ENCODE data around the gene SSU72.
A peak's percentile ranks its signal among the peaks of the same experiment; 100 is the strongest.
"Not testable (repeated sequence)": the region's sequence is repeated elsewhere in the genome, so short reads cannot be mapped to it uniquely, and the experiment has no call there.

SSU72 gene

GRCh38 chr1:1598051-1598719 is 23.5 kb upstream of the SSU72 start:
- H3K27ac ChIP-seq = no peak overlapping the region
- ChIA-PET POLR2A (ENCODE audit: low non-redundant PET) (interaction anchor here (0.5 kb wide), 1 partner anchor 13 kb away, joined by 11 read pairs; no protein-coding TSS in a partner anchor), CTCF (interaction anchor here (1.5 kb wide), 1 partner anchor 18 kb away, joined by 3 read pairs; no protein-coding TSS in a partner anchor)
- TF ChIP-seq, protein P1, sequence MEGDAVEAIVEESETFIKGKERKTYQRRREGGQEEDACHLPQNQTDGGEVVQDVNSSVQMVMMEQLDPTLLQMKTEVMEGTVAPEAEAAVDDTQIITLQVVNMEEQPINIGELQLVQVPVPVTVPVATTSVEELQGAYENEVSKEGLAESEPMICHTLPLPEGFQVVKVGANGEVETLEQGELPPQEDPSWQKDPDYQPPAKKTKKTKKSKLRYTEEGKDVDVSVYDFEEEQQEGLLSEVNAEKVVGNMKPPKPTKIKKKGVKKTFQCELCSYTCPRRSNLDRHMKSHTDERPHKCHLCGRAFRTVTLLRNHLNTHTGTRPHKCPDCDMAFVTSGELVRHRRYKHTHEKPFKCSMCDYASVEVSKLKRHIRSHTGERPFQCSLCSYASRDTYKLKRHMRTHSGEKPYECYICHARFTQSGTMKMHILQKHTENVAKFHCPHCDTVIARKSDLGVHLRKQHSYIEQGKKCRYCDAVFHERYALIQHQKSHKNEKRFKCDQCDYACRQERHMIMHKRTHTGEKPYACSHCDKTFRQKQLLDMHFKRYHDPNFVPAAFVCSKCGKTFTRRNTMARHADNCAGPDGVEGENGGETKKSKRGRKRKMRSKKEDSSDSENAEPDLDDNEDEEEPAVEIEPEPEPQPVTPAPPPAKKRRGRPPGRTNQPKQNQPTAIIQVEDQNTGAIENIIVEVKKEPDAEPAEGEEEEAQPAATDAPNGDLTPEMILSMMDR (conservative IDR thresholded peaks at IDR 0.05; ENCODE audit: low read depth) = no peak
- no peak for DNase-seq (ENCODE audit: low spot score)

GRCh38 chr1:1597275-1597930 is 22.7 kb upstream of the SSU72 start:
- H3K27ac ChIP-seq = no peak overlapping the region
- no peak for DNase-seq (ENCODE audit: low spot score)
- CTCF ChIA-PET = interaction anchor here (0.6 to 1.5 kb wide), 3 partner anchors 18 to 46 kb away, joined by 3 read pairs; no protein-coding TSS in a partner anchor
- TF ChIP-seq, protein P1 (conservative IDR thresholded peaks at IDR 0.05; ENCODE audit: low read depth) = peak; percentile 13; the same call in 1 of the 2 replicates
- POLR2A ChIA-PET (ENCODE audit: low non-redundant PET) = interaction anchor here (0.5 kb wide), 1 partner anchor 14 kb away, joined by 11 read pairs; no protein-coding TSS in a partner anchor

GRCh38 chr1:1596493-1597274 is 22.0 kb upstream of the SSU72 start:
- no peak for DNase-seq (ENCODE audit: low spot score)
- H3K27ac ChIP-seq = no peak overlapping the region
- CTCF ChIA-PET = interaction anchor here (0.6 to 1.5 kb wide), 2 partner anchors 17 to 46 kb away, joined by 3 read pairs; no protein-coding TSS in a partner anchor
- POLR2A ChIA-PET (ENCODE audit: low non-redundant PET) = no interaction called here
- TF ChIP-seq, protein P1 (conservative IDR thresholded peaks at IDR 0.05; ENCODE audit: low read depth) = no peak

DNA sequence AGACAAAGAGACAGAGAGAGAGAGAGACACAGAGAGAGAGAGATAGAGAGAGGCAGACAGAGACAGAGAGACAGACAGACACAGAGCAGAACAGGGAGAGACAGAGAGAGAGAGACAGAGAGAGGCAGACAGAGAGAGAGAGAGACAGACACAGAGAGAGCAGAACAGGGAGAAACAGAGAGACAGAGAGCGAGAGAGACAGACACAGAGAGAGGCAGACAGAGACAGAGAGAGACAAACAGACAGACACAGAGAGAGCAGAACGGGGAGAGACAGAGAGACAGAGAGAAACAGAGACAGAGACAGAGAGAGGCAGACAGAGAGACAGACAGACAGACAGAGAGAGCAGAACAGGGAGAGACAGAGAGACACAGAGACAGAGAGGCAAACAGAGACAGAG is 20.7 kb upstream of the SSU72 start:
- POLR2A ChIA-PET (ENCODE audit: low non-redundant PET); DNase-seq (ENCODE audit: low spot score); H3K27ac ChIP-seq; CTCF ChIA-PET: not testable (repeated sequence)

GRCh38 chr1:1594602-1595260 is 20.1 kb upstream of the SSU72 start:
- TF ChIP-seq, protein P1 (conservative IDR thresholded peaks at IDR 0.05; ENCODE audit: low read depth) = no peak
- ChIA-PET CTCF (interaction anchor here (0.6 kb wide), 1 partner anchor 838 kb away, joined by 4 read pairs; no protein-coding TSS in a partner anchor), POLR2A (ENCODE audit: low non-redundant PET) (no interaction called here)
- no peak for DNase-seq (ENCODE audit: low spot score)
- H3K27ac ChIP-seq = peak overlapping the region; percentile 28; the same call in 1 of the 2 replicates

- ChIA-PET CTCF (interaction anchor here (0.6 kb wide), 1 partner anchor 839 kb away, joined by 4 read pairs; no protein-coding TSS in a partner anchor), POLR2A (ENCODE audit: low non-redundant PET) (no interaction called here)
- TF ChIP-seq, protein P1 (conservative IDR thresholded peaks at IDR 0.05; ENCODE audit: low read depth) = no peak
- peak overlapping the region; percentile 28; the same call in 1 of the 2 replicates for H3K27ac ChIP-seq
- DNase-seq (ENCODE audit: low spot score) = no peak
Observed at GRCh38 chr1:1593834-1594601, 19.4 kb upstream of the SSU72 start.
